ENCODE results near the gene FBXO45. TPM values are rescaled to one million over a fixed set of nuclear protein-coding genes. Genes with fewer than 3 reads are reported as not detected.

The FBXO45 gene
- total RNA-seq, 6 experiments from 2014 or later, result 7.0 to 9.5 (median 8.1) TPM

DNA sequence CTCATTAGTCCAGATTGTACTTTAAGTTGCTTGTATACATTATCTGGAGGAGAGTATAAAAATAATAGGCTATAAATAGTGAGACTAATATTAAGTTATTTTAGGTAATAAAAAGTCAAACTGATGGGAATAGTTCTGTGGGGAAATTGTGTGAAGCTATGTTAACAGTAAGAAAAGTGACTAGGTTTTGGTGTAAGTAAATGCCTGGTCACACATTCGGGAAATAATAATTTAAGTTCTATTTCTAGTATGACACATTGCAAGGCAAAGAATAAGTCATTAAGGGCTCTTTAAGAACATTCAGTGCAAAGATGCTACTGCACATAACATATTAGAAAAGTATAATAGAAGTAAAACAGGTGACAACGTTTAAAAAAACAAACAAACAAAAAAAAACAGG lies 52.2 kb downstream of the FBXO45 start:
- no peak for DNase-seq
- H3K9me3 Mint-ChIP-seq, result no peaks in the 10 kb centered on the region
- no peak overlapping the region for H3K4me3 Mint-ChIP-seq
- H3K4me1 Mint-ChIP-seq (ENCODE audit: low read depth), result peaks cover 13% of the 10 kb centered on the region
- no peak overlapping the region for H3K27ac Mint-ChIP-seq
- H3K36me3 Mint-ChIP-seq (ENCODE audit: low read depth), result no peaks in the 10 kb centered on the region
- TF ChIP-seq, protein P1, sequence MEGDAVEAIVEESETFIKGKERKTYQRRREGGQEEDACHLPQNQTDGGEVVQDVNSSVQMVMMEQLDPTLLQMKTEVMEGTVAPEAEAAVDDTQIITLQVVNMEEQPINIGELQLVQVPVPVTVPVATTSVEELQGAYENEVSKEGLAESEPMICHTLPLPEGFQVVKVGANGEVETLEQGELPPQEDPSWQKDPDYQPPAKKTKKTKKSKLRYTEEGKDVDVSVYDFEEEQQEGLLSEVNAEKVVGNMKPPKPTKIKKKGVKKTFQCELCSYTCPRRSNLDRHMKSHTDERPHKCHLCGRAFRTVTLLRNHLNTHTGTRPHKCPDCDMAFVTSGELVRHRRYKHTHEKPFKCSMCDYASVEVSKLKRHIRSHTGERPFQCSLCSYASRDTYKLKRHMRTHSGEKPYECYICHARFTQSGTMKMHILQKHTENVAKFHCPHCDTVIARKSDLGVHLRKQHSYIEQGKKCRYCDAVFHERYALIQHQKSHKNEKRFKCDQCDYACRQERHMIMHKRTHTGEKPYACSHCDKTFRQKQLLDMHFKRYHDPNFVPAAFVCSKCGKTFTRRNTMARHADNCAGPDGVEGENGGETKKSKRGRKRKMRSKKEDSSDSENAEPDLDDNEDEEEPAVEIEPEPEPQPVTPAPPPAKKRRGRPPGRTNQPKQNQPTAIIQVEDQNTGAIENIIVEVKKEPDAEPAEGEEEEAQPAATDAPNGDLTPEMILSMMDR (IDR thresholded peaks at IDR 0.05), result no peak
- peaks cover 8% of the 10 kb centered on the region for H3K27me3 Mint-ChIP-seq (ENCODE audit: insufficient read depth)

DNA sequence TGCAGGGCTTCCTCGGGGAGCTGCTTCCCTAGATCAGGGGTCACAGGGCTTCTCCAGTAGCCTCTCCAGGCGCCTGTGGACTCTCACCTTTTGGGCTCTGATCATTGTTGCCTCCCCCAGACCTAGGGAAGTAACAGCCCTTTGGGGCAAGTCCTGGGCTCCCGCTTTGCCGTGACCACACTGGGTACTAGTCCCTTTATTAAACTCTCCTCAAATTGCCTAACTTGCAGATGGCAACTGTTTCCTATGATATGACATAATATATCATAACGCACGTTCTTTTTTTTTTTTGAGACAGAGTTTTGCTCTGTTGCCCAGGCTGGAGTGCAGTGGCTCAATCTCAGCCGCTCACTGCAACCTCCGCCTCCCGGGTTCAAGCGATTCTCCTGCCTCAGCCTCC lies 53.2 kb downstream of the FBXO45 start:
- no peaks in the 10 kb centered on the region for H3K36me3 Mint-ChIP-seq (ENCODE audit: low read depth)
- DNase-seq, result no peak
- TF ChIP-seq, protein P1 (IDR thresholded peaks at IDR 0.05), result no peak
- peaks cover 7% of the 10 kb centered on the region for H3K27me3 Mint-ChIP-seq (ENCODE audit: insufficient read depth)
- H3K9me3 Mint-ChIP-seq, result no peaks in the 10 kb centered on the region
- H3K4me3 Mint-ChIP-seq, result no peak overlapping the region
- peaks cover 13% of the 10 kb centered on the region for H3K4me1 Mint-ChIP-seq (ENCODE audit: low read depth)
- H3K27ac Mint-ChIP-seq, result no peak overlapping the region

DNA sequence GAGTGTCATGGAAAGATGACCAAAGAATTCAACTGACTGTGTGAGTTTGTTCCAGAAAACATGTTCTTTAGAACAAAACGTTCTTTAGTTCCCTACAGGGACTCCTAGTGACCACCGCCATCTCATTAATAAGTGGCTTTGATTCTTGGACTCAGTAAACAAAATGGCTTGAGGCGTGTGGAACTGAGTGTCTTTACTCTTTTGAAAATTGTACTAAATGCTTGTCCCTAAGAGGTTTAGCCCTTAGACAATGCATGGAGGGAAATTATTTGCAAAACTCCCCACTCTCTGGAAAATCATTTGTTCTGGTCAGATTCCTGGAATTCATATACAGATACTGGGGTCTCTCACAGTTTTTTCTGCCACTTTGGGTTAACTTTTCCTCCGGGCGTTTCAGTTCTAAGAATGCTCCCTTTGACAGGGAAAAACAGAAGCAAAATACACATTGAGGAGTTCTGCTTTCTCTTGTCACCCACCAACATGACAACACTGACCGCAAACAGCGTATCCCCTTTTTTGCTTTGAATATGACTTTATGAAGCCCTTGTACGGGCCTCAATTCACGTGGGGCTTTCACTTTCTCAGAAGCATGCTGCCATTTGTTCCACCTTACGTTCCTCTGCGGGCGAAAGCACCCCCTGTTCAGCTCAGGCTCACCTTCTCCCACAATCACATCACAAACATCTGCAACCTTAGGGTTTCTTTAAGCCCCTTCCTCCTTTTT lies 55.8 kb downstream of the FBXO45 start:
- H3K4me1 Mint-ChIP-seq (ENCODE audit: low read depth), result peaks cover 19% of the 10 kb centered on the region
- TF ChIP-seq, protein P1 (IDR thresholded peaks at IDR 0.05), result no peak
- no peaks in the 10 kb centered on the region for H3K36me3 Mint-ChIP-seq (ENCODE audit: low read depth)
- H3K27ac Mint-ChIP-seq, result no peak overlapping the region
- DNase-seq, result no peak
- H3K9me3 Mint-ChIP-seq, result no peaks in the 10 kb centered on the region
- H3K27me3 Mint-ChIP-seq (ENCODE audit: insufficient read depth), result peaks cover 7% of the 10 kb centered on the region
- H3K4me3 Mint-ChIP-seq, result peak overlapping the region; percentile 78

DNA sequence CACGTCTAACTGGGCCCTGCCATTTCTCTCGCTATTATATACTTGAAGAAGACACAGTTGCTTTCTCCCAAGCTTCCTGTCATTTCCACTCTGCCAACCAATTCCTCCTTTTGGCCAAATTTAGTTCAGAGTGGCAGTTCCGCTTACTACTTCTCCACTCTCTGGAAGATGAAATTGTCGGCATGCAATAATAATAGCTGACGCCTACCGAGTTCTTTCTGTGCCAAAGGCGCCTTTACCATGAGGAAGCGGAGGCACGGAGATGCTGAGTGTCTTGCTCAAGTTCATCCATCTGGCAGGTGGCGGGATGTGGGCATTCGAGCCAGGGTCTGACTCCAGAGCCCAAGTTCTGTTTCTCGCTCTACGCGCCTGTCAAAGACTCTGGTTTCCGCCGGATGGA lies 56.4 kb downstream of the FBXO45 start:
- H3K9me3 Mint-ChIP-seq, result no peaks in the 10 kb centered on the region

DNA sequence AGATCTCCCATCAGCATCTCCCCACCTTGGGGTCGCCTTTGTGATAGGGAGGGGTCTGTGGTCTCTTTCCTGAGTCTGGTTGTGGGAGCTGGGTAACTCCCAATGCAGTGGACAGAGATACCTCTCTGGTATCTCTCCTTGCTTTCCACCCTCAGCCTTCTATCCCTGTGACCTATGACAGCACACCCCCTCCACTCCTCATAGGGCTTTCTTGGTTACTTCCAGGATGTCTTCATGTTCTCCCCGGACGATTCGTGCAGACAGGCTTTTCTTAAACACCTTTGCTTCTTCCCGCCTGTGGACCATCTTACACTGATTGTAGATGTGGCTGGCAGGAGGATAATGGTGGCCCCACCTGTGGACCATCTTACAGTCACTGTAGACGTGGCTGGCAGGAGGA lies 56.9 kb downstream of the FBXO45 start:
- TF ChIP-seq, protein P1 (IDR thresholded peaks at IDR 0.05), result no peak
- H3K4me3 Mint-ChIP-seq, result no peak overlapping the region
- H3K9me3 Mint-ChIP-seq, result no peaks in the 10 kb centered on the region
- H3K27me3 Mint-ChIP-seq (ENCODE audit: insufficient read depth), result peaks cover 7% of the 10 kb centered on the region
- H3K4me1 Mint-ChIP-seq (ENCODE audit: low read depth), result peaks cover 15% of the 10 kb centered on the region
- H3K27ac Mint-ChIP-seq, result no peak overlapping the region
- DNase-seq, result no peak
- no peaks in the 10 kb centered on the region for H3K36me3 Mint-ChIP-seq (ENCODE audit: low read depth)

More for the DNA sequence above, 56.4 kb downstream of the FBXO45 start:
- no peak for DNase-seq
- peak overlapping the region; percentile 78; the same call in 1 of the 2 replicates for H3K4me3 Mint-ChIP-seq
- H3K36me3 Mint-ChIP-seq (ENCODE audit: low read depth), result no peaks in the 10 kb centered on the region
- H3K27me3 Mint-ChIP-seq (ENCODE audit: insufficient read depth), result peaks cover 7% of the 10 kb centered on the region
- no peak overlapping the region for H3K27ac Mint-ChIP-seq
- peaks cover 19% of the 10 kb centered on the region for H3K4me1 Mint-ChIP-seq (ENCODE audit: low read depth)
- TF ChIP-seq, protein P1 (IDR thresholded peaks at IDR 0.05), result no peak

Data from HFFc6 (cell line).